Measurements from ENCODE around the gene FNDC3B.

DNA sequence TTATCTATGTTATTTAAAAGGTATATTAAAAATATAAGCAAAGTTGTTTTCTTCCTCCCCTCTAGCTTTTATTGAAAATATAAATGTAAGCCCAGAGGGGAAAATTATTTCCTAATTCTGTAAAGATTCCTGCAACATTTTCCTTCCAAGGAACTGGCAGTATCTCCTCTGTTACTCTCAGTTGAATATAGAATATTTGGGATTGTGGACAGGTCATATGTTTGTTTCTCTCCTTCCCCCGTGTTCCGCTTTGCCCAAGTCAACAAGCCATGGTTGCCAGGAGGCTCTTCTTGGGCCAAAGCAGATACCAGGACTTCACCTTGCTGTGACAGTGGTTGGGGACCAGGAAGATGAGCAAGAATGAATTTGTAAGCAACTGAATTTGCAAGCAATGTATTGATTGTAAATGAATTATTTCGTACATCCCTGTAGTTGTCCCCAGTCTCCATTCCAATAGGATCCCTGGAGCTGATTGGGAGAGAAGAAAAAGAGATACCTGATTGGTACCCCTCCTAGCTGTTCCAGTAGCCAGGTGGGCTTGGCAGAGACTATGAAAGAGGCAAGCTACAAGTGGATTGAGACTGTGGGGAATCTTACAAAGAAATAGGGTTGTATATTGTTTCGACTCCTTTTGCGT is 130.8 kb downstream of the FNDC3B start:
- TF ChIP-seq, protein P1, sequence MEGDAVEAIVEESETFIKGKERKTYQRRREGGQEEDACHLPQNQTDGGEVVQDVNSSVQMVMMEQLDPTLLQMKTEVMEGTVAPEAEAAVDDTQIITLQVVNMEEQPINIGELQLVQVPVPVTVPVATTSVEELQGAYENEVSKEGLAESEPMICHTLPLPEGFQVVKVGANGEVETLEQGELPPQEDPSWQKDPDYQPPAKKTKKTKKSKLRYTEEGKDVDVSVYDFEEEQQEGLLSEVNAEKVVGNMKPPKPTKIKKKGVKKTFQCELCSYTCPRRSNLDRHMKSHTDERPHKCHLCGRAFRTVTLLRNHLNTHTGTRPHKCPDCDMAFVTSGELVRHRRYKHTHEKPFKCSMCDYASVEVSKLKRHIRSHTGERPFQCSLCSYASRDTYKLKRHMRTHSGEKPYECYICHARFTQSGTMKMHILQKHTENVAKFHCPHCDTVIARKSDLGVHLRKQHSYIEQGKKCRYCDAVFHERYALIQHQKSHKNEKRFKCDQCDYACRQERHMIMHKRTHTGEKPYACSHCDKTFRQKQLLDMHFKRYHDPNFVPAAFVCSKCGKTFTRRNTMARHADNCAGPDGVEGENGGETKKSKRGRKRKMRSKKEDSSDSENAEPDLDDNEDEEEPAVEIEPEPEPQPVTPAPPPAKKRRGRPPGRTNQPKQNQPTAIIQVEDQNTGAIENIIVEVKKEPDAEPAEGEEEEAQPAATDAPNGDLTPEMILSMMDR (IDR thresholded peaks at IDR 0.05; ENCODE audit: low read depth, low read length) = no peak
- TF ChIP-seq POLR2A (IDR thresholded peaks at IDR 0.05; ENCODE audit: extremely low read depth, insufficient read length) (no peak), MYC (IDR thresholded peaks at IDR 0.05; ENCODE audit: low read depth, low read length) (no peak)
- TF ChIP-seq, protein P2, sequence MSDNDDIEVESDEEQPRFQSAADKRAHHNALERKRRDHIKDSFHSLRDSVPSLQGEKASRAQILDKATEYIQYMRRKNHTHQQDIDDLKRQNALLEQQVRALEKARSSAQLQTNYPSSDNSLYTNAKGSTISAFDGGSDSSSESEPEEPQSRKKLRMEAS (IDR thresholded peaks at IDR 0.05; ENCODE audit: low read depth, low read length) = no peak
